ENCODE results near the gene TCF7L1.

- no peak for TF ChIP-seq ZBTB33 (CRISPR knock-in tag; IDR thresholded peaks at IDR 0.05)
- no peak for TF ChIP-seq SP2 (IDR thresholded peaks at IDR 0.05; ENCODE audit: extremely low read depth, low read depth, low read length, poor library complexity, severe bottlenecking)
- no peak for TF ChIP-seq HNRNPLL (IDR thresholded peaks at IDR 0.05; ENCODE audit: low read depth, low read length, poor library complexity, severe bottlenecking)
- TF ChIP-seq BRF2 (IDR thresholded peaks at IDR 0.05; ENCODE audit: borderline replicate concordance, insufficient read depth, insufficient read length) = no peak
- no peak for TF ChIP-seq SMAD2 (IDR thresholded peaks at IDR 0.05; ENCODE audit: low read depth, low read length)
- TF ChIP-seq TCFL5 (CRISPR knock-in tag; conservative IDR thresholded peaks at IDR 0.05) = no peak
- no peak for TF ChIP-seq POLR2G (IDR thresholded peaks at IDR 0.05; ENCODE audit: low read depth, low read length)
- no peak for TF ChIP-seq CTCF (IDR thresholded peaks at IDR 0.05 in 2 of 3, conservative IDR thresholded peaks at IDR 0.05 in 1 of 3; ENCODE audit: insufficient read depth in 2 of 3, low read depth in 1 of 3, low read length in 3 of 3)
- TF ChIP-seq FOS (IDR thresholded peaks at IDR 0.05; ENCODE audit: extremely low read depth, insufficient read length) = no peak
- TF ChIP-seq ARID4B (CRISPR knock-in tag; IDR thresholded peaks at IDR 0.05) = no peak
These were observed 193.4 kb downstream of the TCF7L1 start for GRCh38 chr2:85326406-85327159.

All from K562 (cell line).